Mucosa of stomach (tissue), 1 donor: Measurements from ENCODE around the gene DSTYK.
A peak's percentile ranks its signal among the peaks of the same experiment; 100 is the strongest.

Experiments used
- H3K27me3 ChIP-seq: one replicate; pipeline ENCODE4 v1.7.0; 2013; ENCODE audit warnings: mild to moderate bottlenecking, low read length; ENCODE audit not compliant: control insufficient read depth, insufficient read depth
- H3K36me3 ChIP-seq: one replicate; pipeline ENCODE4 v1.7.0; 2013; ENCODE audit warnings: low read length; ENCODE audit not compliant: control insufficient read depth, insufficient read depth
- H3K4me1 ChIP-seq: one replicate; pipeline ENCODE4 v1.7.0; 2013; ENCODE audit warnings: mild to moderate bottlenecking, low read length; ENCODE audit not compliant: control insufficient read depth, insufficient read depth
- H3K4me3 ChIP-seq: one replicate; pipeline ENCODE4 v1.7.0; 2013; ENCODE audit warnings: low read length
- H3K9ac ChIP-seq: one replicate; pipeline ENCODE4 v1.7.0; 2013; ENCODE audit warnings: mild to moderate bottlenecking, low read length, moderate library complexity
- H3K9me3 ChIP-seq: one replicate; pipeline ENCODE4 v1.7.0; 2013; ENCODE audit warnings: mild to moderate bottlenecking, low read length, moderate library complexity; ENCODE audit not compliant: control insufficient read depth
- donor health status: Pancreatic carcinoma.

DSTYK gene

GRCh38 chr1:205227584-205228013 is 16.1 kb upstream of the DSTYK start, which contains the start of gene TMCC2:
Gene TMCC2, plus strand, starts transcription at chr1:205227946. Its CDS starts 619 bp downstream, at chr1:205228565.
- H3K4me3 ChIP-seq = peak within 1 kb of the TSS; percentile 31
- peak within 1 kb of the TSS; percentile 56 for H3K9ac ChIP-seq
- no peaks in the 10 kb centered on the region for H3K36me3 ChIP-seq
- no peaks in the 10 kb centered on the region for H3K9me3 ChIP-seq
- peaks cover 23% of the 10 kb centered on the region for H3K27me3 ChIP-seq
- H3K4me1 ChIP-seq = peaks cover 25% of the 10 kb centered on the region

- peaks cover 25% of the 10 kb centered on the region for H3K4me1 ChIP-seq
- peaks cover 23% of the 10 kb centered on the region for H3K27me3 ChIP-seq
- peak overlapping the region; percentile 9 for H3K4me3 ChIP-seq
- H3K9me3 ChIP-seq = no peaks in the 10 kb centered on the region
- no peaks in the 10 kb centered on the region for H3K36me3 ChIP-seq
- H3K9ac ChIP-seq = peak overlapping the region; percentile 56
Measured at GRCh38 chr1:205226868-205227583, 15.5 kb upstream of the DSTYK start.

GRCh38 chr1:205225901-205226765 is 14.6 kb upstream of the DSTYK start:
- no peak overlapping the region for H3K9ac ChIP-seq
- H3K27me3 ChIP-seq = peaks cover 23% of the 10 kb centered on the region
- no peak overlapping the region for H3K4me3 ChIP-seq
- H3K36me3 ChIP-seq = no peaks in the 10 kb centered on the region
- peaks cover 25% of the 10 kb centered on the region for H3K4me1 ChIP-seq
- no peaks in the 10 kb centered on the region for H3K9me3 ChIP-seq

- Histone ChIP-seq H3K9me3 (no peaks in the 10 kb centered on the region), H3K4me3 (no peak overlapping the region), H3K36me3 (no peaks in the 10 kb centered on the region), H3K4me1 (peaks cover 18% of the 10 kb centered on the region), H3K9ac (no peak overlapping the region), H3K27me3 (peaks cover 23% of the 10 kb centered on the region)
Measured at GRCh38 chr1:205224736-205225135, 13.2 kb upstream of the DSTYK start.

GRCh38 chr1:205220421-205220820 is 8.9 kb upstream of the DSTYK start:
- H3K9me3 ChIP-seq = no peaks in the 10 kb centered on the region
- no peaks in the 10 kb centered on the region for H3K36me3 ChIP-seq
- no peak overlapping the region for H3K9ac ChIP-seq
- H3K4me3 ChIP-seq = no peak overlapping the region
- no peaks in the 10 kb centered on the region for H3K4me1 ChIP-seq
- H3K27me3 ChIP-seq = no peaks in the 10 kb centered on the region

- Histone ChIP-seq H3K27me3 (no peaks in the 10 kb centered on the region), H3K9ac (no peak overlapping the region), H3K4me3 (no peak overlapping the region), H3K9me3 (no peaks in the 10 kb centered on the region), H3K4me1 (no peaks in the 10 kb centered on the region), H3K36me3 (no peaks in the 10 kb centered on the region)
Measured at GRCh38 chr1:205217418-205217817, 5.9 kb upstream of the DSTYK start.

- no peaks in the 10 kb centered on the region for H3K9me3 ChIP-seq
- H3K36me3 ChIP-seq = no peaks in the 10 kb centered on the region
- no peaks in the 10 kb centered on the region for H3K27me3 ChIP-seq
- H3K4me1 ChIP-seq = no peaks in the 10 kb centered on the region
- no peak overlapping the region for H3K4me3 ChIP-seq
- no peak overlapping the region for H3K9ac ChIP-seq
Measured at GRCh38 chr1:205216588-205216987, 5.1 kb upstream of the DSTYK start.

GRCh38 chr1:205214756-205215155 is 3.3 kb upstream of the DSTYK start:
- H3K4me3 ChIP-seq = no peak overlapping the region
- no peaks in the 10 kb centered on the region for H3K36me3 ChIP-seq
- peaks cover 6% of the 10 kb centered on the region for H3K4me1 ChIP-seq
- H3K9ac ChIP-seq = no peak overlapping the region
- no peaks in the 10 kb centered on the region for H3K9me3 ChIP-seq
- no peaks in the 10 kb centered on the region for H3K27me3 ChIP-seq

- peaks cover 6% of the 10 kb centered on the region for H3K4me1 ChIP-seq
- no peaks in the 10 kb centered on the region for H3K27me3 ChIP-seq
- no peaks in the 10 kb centered on the region for H3K36me3 ChIP-seq
- H3K9ac ChIP-seq = peak overlapping the region; percentile 93
- H3K4me3 ChIP-seq = peak overlapping the region; percentile 76
- no peaks in the 10 kb centered on the region for H3K9me3 ChIP-seq
Measured at GRCh38 chr1:205211839-205212536, 486 bp upstream of the DSTYK start.

- no peaks in the 10 kb centered on the region for H3K27me3 ChIP-seq
- H3K9me3 ChIP-seq = no peaks in the 10 kb centered on the region
- no peaks in the 10 kb centered on the region for H3K36me3 ChIP-seq
- H3K4me1 ChIP-seq = peaks cover 6% of the 10 kb centered on the region
- H3K9ac ChIP-seq = peak overlapping the region; percentile 93
- H3K4me3 ChIP-seq = peak overlapping the region; percentile 76
Measured at GRCh38 chr1:205210756-205211168, 740 bp downstream of the DSTYK start.

GRCh38 chr1:205208811-205209210 is 2.7 kb downstream of the DSTYK start:
- Histone ChIP-seq H3K36me3 (no peaks in the 10 kb centered on the region), H3K4me3 (no peak overlapping the region), H3K9ac (no peak overlapping the region), H3K27me3 (no peaks in the 10 kb centered on the region), H3K4me1 (peaks cover 6% of the 10 kb centered on the region), H3K9me3 (no peaks in the 10 kb centered on the region)

- Histone ChIP-seq H3K4me3 (no peak overlapping the region), H3K36me3 (no peaks in the 10 kb centered on the region), H3K9ac (no peak overlapping the region), H3K4me1 (peaks cover 1% of the 10 kb centered on the region), H3K9me3 (no peaks in the 10 kb centered on the region), H3K27me3 (no peaks in the 10 kb centered on the region)
Measured at GRCh38 chr1:205205055-205205454, 6.4 kb downstream of the DSTYK start.
